Suppressor macrophage treated with lipopolysaccharide for 4 hours (primary cell): ENCODE results near the gene ZCCHC24.

Experiments used
- DNase-seq: peaks from one replicate; pipeline ENCODE4 v3.0.0-alpha.2; 2020

The ZCCHC24 gene

GRCh38 chr10:79445161-79445976, at the start of gene ZCCHC24:
Gene ZCCHC24, minus strand, starts transcription at chr10:79445624. Its CDS starts 184 bp downstream, at chr10:79445440.
- peak; percentile 97 for DNase-seq

GRCh38 chr10:79493806-79494205, 48.4 kb upstream of the ZCCHC24 start:
- no peak for DNase-seq

- no peak for DNase-seq
Measured at GRCh38 chr10:79492839-79493238, 47.4 kb upstream of the ZCCHC24 start.

GRCh38 chr10:79492256-79492655, 46.8 kb upstream of the ZCCHC24 start:
- no peak for DNase-seq

- peak; percentile 49 for DNase-seq
Measured at GRCh38 chr10:79491143-79491835, 45.9 kb upstream of the ZCCHC24 start.

DNA sequence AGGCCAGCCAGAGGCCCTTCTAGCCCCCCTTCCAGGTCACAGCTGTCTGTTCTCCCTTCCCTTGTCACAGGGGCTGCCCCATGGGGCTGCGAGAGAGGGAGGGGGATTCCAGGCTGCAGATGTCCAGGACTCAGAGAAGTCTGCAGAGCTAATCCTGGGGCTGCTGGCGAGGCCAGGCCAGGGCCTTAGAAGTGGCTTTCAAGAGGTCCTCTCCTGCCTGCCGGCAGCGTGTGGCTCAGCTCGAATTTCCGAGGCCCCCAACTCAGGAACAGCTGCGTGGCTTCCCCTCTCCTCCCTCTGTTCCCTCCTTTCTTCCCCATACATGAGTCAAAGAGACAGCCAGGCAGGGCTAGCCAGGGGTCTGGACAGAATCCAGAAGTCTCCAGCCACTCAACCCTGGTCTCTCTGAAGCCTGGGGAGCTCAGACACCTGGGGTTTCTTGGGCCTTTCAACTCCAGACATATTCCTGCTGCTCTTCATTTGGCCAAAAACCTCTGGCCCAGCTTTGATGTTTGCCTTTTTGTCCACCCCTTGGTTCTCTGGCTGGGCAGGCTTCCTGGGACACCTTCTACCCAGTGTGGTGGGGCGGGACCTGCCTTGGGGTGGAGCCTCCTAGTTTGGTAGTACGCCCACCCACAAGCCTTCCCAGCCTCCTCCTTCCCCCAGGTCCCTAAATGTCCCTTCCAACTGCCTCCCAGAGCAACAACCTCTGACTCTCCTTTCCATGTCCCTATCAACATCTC, 45.1 kb upstream of the ZCCHC24 start:
- DNase-seq = no peak

DNA sequence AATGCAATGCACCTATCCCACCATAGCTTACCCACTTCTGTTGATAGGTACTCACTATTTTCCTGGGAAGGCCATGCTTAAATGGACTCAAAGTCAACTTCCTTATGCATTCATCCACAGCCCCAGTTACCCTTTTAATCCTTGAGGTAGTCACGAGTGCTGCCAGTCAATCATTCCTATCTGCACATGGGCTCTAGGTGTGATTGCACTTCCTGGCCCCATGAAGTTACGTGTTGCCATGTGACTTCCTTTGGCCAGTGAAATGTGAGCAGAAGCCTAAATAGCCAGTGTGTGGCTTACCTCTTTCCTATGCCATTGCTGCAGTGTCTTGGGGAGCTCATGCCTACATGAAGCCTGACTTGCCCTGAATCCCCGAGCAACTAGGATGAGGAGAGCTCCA, 43.4 kb upstream of the ZCCHC24 start:
- DNase-seq = no peak

- DNase-seq = no peak
Measured at GRCh38 chr10:79488336-79488735, 42.9 kb upstream of the ZCCHC24 start.

DNA sequence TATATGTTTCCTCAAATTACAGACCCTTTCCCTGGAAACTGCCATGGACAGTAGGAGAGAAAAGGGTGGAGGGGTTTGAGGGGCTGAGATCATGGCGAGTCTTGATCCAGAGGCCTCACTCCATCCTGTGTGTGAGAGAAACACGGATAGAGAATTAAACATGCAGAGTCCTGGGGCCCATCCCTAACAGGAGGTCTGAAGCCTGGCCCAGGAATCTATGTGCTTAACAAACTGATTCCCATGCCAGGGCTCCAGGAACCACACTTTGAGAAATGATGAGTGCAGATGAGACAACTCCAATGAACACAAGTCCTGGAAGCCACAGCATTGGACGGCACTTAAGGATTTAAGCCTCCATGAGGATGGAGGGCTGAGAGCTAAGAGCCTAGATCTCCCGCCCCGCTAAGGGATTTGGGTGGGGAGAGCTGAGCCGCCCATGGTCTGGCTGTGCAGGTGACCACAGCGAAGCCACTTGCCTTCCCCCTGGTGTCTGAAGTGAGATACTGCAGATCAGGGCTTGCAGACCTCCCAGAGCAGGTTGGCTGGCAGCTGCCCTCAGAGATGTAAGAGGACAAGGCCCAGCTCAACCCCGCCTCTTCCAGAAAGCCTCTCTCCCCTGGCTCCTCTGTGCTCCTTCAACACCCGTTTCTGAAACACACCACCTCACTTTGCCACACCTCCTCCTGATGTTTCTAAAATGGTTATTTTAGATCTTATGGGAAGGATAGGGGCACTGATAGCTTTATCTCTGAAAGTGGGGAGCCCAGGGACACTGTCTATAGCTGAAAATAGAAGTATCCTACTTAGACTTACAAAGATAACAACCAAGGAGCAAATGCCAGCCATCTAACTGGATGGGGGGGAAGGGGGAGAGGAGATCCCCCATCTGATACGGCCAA, 42.1 kb upstream of the ZCCHC24 start:
- DNase-seq = peak; percentile 62

GRCh38 chr10:79484476-79484875, 39.1 kb upstream of the ZCCHC24 start:
- no peak for DNase-seq

DNA sequence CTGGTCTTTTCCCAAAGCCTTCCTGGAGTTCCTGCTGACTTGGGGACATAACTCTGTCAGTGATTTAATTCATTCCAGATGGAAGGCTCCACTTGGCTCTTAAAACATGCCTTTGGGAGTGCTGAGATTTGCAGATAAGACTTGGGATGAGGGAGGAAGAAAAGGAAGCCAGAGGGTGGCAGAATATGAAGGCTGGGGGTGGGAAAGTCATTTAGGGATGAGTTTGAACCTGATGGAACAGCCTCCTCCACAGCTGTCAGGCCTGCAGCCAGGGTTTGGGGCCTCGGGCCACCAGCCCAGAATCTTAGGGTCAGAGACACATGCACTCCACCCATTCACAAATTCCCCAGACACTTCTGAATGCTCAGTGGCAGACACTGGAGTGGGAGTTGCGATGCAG, 38.5 kb upstream of the ZCCHC24 start:
- DNase-seq = no peak

DNA sequence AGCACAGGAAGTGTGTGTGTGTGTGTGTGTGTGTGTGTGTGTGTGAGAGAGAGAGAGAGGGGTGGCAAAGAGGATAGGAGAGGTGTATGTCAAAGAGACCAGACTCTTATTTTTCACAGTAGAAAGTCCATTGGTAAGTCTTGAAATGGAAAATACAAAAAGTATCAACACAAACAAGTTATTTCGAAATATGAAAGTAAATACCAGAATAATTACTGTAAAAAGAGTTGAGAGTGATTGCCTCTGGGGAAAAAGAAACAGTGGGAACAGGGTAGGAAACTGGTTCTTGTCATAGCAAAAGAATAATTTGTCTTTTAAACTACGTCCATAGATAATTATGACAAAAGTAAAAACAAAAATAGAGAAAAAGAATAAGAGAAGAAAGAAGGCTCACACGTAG, 37.9 kb upstream of the ZCCHC24 start:
- DNase-seq = no peak

DNA sequence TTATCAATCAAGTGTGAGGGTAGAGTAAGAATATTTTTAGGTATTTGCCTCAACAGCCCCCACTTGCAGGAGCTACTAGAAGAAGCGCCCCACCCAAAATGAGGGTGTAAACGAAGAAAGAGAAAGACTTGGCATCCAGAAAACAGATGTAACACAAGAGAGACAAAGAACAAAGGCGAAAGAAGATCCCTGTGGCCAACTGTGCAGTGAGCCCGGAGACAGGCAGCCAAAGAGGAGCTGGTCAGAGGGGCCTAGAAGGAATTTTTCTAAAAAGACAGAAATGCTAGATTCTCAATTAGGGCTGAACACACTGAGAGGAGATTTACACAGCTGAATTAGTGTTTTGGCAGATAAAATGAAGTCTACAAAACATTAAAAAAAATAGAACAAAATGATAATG, 37.3 kb upstream of the ZCCHC24 start:
- DNase-seq = no peak

DNA sequence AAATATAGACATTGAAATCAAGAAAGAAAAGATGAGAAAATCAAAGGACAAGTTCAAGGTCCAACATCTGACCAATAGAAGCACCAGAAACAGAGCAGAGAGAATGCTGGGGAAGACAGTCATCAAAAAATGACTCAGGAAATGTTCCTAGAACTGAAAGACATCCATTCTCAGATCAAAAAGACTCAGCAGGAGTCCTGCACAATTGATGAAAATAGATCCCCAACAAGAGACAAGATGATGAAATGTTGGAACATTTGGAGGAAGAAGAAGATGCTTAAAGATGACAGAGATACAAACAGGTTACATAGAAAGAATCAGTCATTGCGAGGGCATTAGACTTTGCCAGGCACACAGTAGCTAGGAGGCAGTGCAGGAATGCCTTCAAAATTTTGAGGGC, 36.9 kb upstream of the ZCCHC24 start:
- DNase-seq = no peak

DNA sequence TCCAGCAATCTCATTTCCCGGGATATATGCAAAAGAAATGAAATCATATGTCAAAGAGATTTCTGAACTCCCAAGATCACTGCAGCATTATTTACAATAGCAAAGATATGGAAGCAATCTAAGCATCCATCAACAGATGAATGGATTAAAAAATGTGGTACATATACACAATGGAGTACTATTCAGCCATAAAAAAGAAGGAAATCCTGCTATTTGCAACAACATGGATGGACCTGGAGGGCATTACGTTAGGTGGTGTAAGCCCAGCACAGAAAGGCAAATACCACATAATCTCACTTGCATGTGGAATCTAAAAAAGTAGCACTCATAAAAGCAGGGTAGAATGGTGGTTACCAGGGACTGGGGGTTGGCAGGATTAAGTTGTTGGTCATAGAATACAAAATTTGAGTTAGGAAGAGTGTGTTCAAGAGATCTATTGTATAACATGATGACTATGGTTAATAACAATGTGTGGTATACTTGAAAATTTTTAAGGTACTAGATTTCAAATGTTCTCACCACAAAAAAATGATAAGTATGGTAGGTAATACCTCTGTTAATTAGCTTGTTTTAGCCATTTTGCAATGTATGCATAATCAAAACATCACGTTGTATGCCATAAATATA, 34.0 kb upstream of the ZCCHC24 start:
- DNase-seq = no peak

- DNase-seq = no peak
Measured at GRCh38 chr10:79477456-79477855, 32.0 kb upstream of the ZCCHC24 start.

DNA sequence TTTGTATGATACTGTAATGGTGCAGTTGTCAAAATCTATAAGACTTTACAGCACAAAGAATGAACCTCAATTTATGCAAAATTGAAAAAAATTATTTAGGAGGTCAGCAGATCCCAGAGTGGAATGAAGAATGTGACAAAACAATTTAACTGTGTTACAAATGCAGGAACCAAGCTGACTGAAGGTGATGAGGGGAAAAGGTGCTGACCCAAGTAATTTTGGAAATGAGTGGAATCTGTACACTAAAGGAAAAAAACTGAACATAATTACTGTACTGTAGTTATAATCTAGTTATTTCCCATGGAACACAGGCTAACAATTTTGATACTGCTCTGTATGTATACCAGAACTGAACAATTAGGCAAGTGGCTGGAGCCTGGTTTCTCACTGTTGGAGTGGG, 31.2 kb upstream of the ZCCHC24 start:
- DNase-seq = no peak

DNA sequence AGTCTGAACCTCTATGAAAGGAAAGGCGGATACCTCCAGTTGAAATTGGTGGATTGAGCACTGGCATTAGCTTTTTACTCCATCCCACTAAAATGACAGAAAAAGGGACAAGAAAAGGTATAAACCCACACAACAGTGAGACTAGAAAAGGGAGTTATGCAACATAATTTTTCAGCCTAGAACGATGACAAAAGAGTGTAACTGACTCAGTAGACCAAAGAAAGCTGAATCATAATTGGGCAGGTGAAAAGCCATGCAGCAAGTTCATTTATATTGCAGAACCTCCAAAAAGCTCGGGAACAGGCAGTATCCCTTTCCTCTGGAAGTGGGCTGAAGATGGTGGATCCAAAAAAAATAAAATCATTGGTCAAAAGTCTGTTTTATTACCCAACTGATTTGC, 30.5 kb upstream of the ZCCHC24 start:
- DNase-seq = no peak

- DNase-seq = no peak
Measured at GRCh38 chr10:79475119-79475653, 29.8 kb upstream of the ZCCHC24 start.

DNA sequence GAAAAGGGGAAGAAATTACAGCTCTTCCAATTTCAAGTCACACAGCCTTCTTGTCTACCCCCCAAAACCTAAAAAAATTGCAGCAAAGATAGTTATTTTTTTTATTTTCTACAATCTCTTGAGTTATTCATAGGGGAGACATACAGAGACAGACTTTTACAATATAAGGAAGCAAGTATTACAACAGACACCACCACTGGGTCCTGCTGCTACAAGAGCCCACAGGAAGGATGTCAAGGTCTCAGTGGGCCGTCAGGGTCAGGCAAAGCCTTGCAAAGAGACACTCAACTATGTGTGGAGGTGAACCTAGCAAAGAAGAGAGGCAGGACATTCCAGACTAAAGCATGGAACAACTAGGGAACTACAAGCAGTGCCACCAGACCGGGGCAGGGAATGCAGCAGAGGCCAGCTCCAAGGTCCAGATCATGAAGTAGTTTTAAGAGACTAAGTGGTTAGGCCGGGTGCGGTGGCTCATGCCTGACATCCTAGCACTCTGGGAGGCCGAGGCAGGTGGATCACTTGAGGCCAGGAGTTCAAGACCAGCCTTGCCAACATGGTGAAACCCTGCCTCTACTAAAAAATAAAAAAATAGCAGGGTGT, 28.2 kb upstream of the ZCCHC24 start:
- DNase-seq = no peak

DNA sequence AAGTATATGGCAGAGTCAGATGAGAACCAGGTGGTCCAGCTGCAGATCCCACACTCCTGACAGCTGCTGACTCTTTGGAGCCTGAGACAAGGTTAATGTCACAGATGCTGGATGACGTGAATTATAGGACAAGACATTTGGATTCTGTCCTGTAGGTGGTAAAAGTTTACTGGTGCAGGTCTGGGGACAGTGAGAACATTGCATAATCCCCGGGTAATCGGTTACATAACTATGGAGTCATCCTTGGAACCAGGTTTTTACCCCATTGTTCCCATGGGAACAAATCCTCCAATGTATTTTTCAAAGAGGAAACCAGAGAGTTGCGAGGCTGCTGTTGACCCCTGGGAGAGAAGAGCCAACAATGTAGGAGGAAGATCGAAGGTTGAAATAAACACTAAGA, 27.5 kb upstream of the ZCCHC24 start:
- DNase-seq = no peak
